ENCODE results near the gene ALPP.
"Not testable (repeated sequence)": the region's sequence is repeated elsewhere in the genome, so short reads cannot be mapped to it uniquely, and the experiment has no call there.

ALPP gene

GRCh38 chr2:232416521-232417470 lies 38.2 kb downstream of the ALPP start:
- no peak for DNase-seq (ENCODE audit: low read depth, low spot score)
- H3K4me3 ChIP-seq (ENCODE audit: low read length): no peak overlapping the region

GRCh38 chr2:232417489-232417888 lies 38.9 kb downstream of the ALPP start:
- DNase-seq (ENCODE audit: low read depth, low spot score): no peak
- H3K4me3 ChIP-seq (ENCODE audit: low read length): no peak overlapping the region

GRCh38 chr2:232418056-232418455 lies 39.5 kb downstream of the ALPP start:
- no peak overlapping the region for H3K4me3 ChIP-seq (ENCODE audit: low read length)
- no peak for DNase-seq (ENCODE audit: low read depth, low spot score)

- peak overlapping the region; percentile 35 for H3K4me3 ChIP-seq (ENCODE audit: low read length)
- peak; percentile 17 for DNase-seq (ENCODE audit: low read depth, low spot score)
These were observed 40.1 kb downstream of the ALPP start for GRCh38 chr2:232418466-232419244.

GRCh38 chr2:232419245-232420072 lies 40.9 kb downstream of the ALPP start:
- H3K4me3 ChIP-seq (ENCODE audit: low read length): peak overlapping the region; percentile 35
- DNase-seq (ENCODE audit: low read depth, low spot score): no peak

- no peak overlapping the region for H3K4me3 ChIP-seq (ENCODE audit: low read length)
These were observed 41.5 kb downstream of the ALPP start for GRCh38 chr2:232420073-232420454.

GRCh38 chr2:232420463-232421188 lies 42.1 kb downstream of the ALPP start:
- H3K4me3 ChIP-seq (ENCODE audit: low read length): peak overlapping the region; percentile 20; the same call in 1 of the 2 replicates
- DNase-seq (ENCODE audit: low read depth, low spot score): peak; percentile 17

More at GRCh38 chr2:232420073-232420454, 41.5 kb downstream of the ALPP start:
- no peak for DNase-seq (ENCODE audit: low read depth, low spot score)

GRCh38 chr2:232421189-232421785 lies 42.7 kb downstream of the ALPP start:
- no peak overlapping the region for H3K4me3 ChIP-seq (ENCODE audit: low read length)

GRCh38 chr2:232422051-232422450 lies 43.5 kb downstream of the ALPP start:
- H3K4me3 ChIP-seq (ENCODE audit: low read length): no peak overlapping the region
- no peak for DNase-seq (ENCODE audit: low read depth, low spot score)

More at GRCh38 chr2:232421189-232421785, 42.7 kb downstream of the ALPP start:
- DNase-seq (ENCODE audit: low read depth, low spot score): no peak

GRCh38 chr2:232422996-232423395 lies 44.4 kb downstream of the ALPP start:
- H3K4me3 ChIP-seq (ENCODE audit: low read length): not testable (repeated sequence)

GRCh38 chr2:232423407-232423806 lies 44.9 kb downstream of the ALPP start:
- not testable (repeated sequence) for DNase-seq (ENCODE audit: low read depth, low spot score); H3K4me3 ChIP-seq (ENCODE audit: low read length)

More at GRCh38 chr2:232422996-232423395, 44.4 kb downstream of the ALPP start:
- not testable (repeated sequence) for DNase-seq (ENCODE audit: low read depth, low spot score)

GRCh38 chr2:232431705-232432590 lies 53.4 kb downstream of the ALPP start:
- no peak for DNase-seq (ENCODE audit: low read depth, low spot score)
- no peak overlapping the region for H3K4me3 ChIP-seq (ENCODE audit: low read length)
